GM19395 (cell line): ENCODE measurements around the gene SLC25A11.

ENCODE experiments used
- ATAC-seq: cut with Tn5 transposase; IDR thresholded peaks from one replicate; pipeline ENCODE4 v1.9.1; 2021; ENCODE audit warnings: mild to moderate bottlenecking, moderate library complexity; ENCODE audit not compliant: unreplicated experiment

SLC25A11 gene

DNA sequence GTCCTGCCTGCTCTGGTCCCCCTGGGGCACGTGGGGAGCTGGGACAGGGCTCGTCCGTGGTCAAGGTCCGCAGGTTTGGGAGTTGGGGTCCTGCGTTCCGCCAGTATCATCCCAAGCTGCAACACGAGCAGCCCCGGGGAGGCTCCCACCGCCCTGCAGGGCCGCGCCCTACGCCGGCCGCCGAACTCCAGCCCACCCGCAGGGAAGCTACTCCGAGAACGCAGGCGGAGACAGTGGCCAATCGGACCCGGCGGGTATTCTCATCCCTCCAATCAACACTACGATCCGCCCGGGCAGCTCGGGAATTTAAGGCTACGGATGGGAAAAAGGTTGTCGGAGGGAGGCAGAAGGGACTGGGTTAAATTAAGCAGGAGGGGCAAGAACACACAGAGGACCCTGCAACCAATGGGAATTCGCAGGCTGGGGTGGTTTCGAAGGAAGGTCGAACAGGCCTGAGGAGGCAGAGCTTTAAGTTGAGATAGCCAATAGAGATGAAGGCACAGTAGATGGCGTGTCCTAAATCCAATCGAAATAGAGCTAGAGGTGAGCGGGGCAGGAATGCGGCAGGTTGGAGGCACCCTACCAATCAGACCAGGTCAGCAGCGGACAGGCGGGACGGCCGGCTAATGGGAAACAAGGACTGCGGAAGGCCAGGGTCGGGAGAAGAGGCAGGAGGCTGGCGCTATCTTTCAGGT is 27.1 kb upstream of the SLC25A11 start:
- ATAC-seq: peak; percentile 83

DNA sequence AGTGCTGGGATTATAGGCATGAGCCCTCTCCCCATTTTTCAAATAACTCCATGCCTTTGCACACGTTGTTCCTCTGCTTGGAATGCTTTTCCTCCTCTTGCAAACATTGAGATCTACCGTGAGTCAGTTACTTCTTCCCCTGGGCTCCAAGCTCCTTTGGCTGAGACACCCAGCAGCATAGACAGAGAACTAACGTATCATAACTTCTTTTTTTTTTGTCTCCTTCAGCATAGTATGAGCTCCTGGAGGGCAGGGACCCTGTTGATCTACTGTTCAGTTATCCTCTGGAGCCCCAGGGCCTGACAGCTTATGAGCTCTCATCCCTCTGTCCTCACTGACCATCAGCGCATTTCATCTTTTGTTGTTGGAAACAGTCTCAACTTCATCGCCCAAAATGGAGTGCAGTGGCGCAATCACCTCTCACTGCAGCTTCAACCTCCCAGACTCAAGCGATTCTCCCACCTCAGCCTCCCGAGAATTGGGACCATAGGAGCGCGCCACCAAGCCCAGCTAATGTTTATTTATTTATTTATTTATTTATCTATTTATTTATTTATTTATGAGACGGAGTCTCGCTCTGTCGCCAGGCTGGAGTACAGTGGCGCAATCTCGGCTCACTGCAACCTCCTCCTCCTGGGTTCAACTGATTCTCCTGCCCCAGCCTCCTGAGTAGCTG is 25.6 kb upstream of the SLC25A11 start:
- ATAC-seq: no peak

DNA sequence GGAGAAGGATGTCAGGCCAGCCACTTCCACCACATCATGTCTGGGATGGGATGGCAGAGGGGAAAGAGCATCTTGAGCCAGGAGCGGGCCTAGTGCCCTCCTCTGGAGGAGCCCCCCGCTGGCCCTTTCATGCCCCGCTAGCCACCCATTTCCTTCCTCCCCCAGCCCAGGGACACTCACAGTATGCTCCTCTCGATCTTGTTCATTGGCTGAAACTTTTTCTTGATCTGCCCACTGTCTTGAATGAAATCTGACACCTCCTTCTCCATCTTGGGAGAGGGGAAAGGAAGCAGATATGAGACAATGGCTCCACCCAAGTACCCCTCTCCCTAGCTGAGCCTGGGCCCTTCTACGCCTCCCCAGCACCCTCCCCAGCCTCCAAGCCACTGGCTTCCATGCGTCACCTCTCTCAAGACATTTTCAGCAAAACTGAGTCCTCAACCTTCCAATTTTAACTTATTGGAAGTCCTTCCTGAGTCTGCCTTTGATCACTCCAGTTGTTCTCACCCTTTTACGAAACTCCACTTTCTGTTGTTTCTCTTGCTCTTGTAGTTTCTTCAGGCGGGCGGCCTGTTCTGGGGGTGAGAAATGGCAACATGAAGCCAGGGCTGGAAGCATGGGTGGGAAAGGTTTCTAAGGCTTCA is 20.6 kb upstream of the SLC25A11 start:
- ATAC-seq: no peak

DNA sequence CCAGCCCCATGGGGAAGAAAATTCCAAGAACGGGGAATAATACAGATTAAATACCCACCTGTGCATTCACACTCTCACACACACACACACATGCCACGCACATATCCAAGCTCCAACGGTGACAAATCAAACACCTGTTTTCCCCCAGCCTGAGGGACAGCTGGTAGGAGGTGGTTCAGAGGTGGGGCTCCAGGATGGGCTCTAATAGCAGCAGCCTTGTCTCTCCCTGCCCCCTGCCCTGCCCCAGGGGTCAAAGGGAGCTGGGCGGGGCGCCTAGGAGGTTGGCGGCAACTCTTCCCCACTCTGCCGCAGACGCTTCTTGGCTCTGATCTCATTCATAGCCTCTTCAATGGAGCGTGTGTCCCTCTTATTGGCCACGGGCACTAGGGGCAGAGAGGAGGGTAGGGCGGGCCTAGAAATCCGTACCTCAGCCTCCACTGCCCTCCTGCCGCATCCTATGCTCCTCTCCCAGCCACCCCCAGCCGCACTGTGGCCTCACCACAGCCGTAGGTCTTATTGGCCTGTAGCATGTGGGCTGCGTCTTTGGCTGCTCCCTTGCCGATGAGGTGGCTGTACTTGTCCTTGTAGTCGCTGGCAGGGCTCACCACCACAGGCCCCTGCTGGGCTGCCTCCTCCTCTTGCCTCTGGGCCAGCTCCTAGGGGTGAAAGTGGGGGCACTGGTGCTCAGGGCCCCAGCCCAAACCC is 19.6 kb upstream of the SLC25A11 start:
- no peak for ATAC-seq

DNA sequence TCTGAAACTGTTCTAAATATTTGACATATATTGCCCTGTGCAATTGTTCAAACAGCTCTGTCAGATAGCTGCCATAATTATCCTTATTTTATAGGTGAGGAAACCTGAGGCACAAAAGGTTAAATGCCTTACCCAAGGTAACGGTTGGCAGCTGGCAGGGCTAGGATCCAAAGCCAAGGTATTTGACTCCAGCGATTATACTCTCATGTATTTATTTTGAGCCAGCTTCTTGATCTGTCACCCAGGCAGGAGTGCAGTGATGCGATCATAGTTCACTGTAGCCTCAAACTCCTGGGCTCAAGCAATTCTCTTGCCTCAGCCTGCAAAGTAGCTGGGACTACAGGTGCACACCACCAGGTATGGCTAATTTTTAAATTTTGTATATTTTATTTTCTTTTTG is 18.3 kb upstream of the SLC25A11 start:
- ATAC-seq: no peak

DNA sequence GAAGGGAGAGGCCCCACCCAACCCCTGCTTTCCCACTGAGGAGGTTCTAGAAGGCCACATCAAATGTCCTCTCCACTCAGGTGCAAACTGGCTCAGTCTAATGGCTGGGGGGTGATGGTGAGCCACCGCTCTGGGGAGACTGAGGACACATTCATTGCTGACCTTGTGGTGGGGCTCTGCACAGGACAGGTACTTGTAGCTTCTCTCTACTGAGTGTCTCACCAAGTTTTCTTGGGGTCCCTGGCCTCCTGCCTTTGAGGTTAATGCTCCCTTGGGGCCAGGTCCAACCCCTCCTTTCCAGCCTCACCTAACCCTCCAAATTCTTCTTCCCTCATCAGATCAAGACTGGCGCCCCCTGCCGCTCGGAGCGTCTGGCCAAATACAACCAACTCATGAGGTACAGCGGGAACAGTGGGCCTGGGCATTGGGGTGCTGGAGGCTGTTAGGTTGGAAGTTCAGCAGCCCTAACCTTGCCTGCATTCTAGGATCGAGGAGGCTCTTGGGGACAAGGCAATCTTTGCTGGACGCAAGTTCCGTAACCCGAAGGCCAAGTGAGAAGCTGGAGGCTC is 16.7 kb upstream of the SLC25A11 start:
- ATAC-seq: no peak

DNA sequence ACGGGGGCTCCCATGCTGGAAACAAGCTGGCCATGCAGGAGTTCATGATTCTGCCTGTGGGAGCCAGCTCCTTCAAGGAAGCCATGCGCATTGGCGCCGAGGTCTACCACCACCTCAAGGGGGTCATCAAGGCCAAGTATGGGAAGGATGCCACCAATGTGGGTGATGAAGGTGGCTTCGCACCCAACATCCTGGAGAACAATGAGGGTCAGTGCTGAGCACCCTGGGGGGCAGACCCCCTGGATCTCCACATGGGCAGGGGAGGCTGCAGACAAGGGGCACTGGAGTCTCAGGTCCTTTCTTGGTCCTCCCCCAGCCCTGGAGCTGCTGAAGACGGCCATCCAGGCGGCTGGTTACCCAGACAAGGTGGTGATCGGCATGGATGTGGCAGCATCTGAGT is 15.2 kb upstream of the SLC25A11 start:
- no peak for ATAC-seq

DNA sequence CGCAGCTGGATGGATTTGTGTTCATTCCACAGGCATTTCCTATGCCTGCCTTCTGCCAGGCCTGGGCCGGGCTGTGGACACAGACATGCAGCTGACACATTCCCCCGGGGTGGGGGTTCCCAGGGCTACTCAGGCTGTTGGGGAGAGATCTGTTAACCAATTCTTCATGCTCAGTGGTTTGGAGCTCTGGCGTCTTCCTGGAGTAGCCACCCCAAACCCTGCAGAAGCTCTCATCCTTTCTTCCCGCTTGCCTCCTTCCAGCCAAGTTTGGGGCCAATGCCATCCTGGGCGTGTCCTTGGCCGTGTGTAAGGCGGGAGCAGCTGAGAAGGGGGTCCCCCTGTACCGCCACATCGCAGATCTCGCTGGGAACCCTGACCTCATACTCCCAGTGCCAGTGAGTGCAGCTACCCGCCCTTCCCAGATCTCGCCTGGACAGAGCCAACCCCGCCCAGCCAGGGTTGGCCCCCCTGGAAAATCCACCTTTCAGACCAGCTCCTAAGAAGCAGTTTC is 13.7 kb upstream of the SLC25A11 start:
- ATAC-seq: no peak

DNA sequence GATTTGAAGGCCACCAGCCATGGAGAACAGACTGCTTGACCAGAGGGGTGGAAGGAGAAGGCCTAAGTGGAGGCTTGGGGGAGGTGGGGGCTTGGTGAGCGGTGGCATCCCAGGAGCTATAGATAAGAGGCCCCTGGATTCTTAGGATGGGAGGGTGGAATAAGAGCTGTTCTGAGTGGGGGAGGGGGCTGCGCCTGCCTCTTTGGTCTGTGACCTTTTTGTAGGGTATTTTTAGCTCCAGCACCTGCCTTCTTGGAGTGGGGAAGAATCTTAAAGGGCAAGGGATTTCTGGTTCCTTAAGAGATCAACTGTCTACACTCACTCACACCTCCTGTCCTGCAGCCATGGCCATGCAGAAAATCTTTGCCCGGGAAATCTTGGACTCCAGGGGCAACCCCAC is 11.6 kb upstream of the SLC25A11 start:
- ATAC-seq: no peak

DNA sequence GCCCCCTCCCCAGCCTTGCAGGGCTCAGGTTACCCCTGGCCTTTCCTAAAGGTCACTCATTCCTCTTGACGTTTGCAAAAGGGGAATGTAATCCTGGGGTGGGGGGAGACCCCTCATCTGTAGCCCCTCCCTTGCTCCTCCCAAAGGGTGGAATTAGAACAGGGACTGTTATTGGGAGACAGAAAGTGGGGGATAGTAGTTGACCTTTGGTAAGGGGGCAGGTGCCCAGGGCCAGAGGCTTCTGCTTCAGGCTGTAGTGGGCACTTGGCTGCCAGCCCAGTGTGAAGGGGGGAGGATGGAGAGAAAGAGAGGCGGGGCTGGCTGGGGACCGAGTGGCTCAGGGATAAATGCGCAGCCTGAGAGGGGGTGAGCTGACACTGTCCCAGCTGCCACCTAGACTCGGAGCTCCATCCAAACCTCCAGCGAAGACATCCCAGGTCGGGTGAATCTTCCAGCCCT is 10.9 kb upstream of the SLC25A11 start, which contains the start of gene ENO3:
Gene ENO3 (plus strand): TSS at position 374 of the 459 bp plus-strand sequence. CDS start 711 bp downstream, outside the sequence.
- ATAC-seq: no peak

DNA sequence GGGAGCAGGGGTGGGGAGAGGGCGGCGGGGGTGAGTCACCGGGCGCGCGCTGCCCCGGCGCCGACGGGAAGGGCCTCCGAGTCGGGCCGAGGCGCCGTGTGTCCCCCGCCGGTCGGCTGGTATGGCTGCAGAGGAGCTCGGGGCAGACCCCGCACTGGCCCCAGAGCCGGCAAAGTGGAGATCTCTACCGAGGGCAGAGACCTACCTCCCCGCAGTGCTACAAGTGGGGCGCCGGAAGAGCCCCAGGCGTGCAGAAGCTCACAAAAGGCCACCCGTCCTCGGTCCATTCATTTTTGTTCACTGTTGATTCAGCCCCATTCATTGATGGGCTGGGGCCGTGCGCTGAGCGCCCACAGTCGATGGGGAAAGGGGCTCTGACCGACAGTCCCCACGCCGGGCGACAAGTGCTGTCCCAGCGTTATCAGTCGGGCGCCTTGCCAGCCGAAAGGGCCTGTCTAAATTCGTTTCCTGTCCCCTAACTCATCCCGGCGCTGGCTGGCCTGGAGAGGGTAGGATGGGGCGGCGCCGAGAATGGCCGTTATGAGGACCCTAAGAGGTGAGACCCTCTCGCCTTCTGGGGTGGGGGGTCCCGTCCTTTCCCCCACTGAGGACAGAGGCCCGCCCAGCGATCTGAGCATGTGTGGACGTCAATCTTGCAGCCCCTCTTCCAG is 10.4 kb upstream of the SLC25A11 start:
- ATAC-seq: no peak

DNA sequence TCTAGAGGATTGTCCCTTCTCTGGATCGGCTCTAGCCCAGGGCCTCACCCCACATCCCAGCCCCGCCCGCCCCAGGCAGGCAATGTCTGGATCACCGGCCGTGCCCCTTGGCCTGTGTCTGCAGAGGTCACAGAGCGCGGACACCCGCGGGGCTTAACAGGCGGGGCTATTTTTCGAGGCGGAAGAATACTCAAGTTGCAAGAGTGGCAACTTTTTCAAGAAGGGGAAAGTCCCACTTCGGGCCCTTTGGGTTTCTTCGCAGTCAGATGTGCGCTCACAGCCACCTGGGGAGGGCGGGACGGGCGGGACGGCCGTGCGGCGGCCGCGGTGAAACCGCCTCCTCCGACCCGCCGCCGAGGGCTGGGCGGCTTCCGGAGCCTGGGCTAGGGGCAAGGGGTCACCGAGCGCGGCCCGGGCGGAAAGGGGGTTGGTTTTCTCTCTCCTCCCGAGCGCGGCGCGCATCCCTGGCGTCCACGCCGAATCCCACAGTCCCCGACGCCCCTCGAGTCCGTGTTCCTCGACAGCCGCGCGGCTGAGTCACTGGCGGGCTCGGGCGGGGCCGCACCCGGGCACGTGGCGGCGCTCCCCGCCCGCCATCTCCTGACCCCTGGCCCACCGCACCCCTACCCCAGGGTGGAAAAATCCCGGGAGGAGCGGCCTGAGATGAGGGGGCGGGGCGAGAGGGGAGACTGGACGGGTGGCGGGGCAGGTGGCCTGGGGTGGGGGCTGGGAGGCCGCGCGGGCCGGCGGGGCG is 9.7 kb upstream of the SLC25A11 start:
- ATAC-seq: peak; percentile 35

DNA sequence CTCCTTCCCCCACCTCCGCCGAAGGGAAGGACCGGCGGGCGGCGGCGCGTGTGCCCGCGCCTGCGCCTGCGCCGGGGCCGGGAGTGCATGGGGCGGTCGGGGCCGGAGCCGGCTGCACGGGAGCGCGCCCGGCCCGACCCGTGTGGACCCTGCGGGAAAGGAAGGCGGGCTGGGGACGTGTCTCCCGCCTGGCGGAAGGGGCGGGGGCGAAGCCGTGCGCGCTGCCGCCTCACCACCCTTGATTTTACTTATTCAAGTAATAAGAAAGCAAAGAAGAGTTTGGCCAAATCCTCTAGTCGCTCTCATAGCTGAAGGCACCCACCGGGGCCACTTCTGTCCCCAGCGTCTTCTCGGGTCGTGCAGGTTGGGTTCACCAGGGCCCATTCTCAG is 9.1 kb upstream of the SLC25A11 start:
- peak; percentile 37 for ATAC-seq

DNA sequence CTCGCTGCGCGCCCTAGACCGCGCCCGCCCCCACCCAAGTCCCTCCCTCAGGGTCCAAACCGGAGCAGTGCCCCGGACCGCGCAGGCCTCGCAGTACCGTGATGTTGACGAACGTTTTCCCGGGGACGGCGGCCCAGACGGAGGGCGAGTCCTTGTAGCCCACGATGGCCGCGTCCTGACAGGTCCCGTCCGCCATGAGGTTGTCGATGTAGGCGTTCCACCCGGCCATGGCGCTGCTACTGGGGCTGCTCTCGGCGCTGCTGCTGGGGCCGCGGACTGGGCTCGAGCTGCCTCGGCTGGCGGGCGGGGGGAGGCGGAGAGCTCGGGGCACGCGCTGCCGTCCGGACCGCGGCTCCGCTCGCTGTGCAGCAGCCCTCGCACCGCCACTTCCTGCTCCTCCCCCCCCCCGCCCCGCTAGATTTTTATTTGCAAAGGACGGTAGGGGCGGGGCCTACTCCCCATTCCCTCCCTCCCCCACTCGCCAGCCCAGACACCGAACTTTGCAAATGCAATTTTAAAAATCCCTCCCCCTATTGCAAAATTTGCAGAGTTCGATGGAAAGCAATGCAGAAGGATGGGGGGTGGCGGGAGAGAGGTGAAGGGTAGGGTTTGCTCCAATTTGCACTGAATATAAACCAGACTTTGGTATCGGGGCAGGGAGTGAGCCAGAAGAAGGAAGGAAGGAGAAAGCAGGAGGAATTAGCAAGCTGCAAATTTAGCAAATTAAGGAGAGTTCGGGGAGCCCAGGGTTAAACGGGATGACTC is 8.5 kb upstream of the SLC25A11 start, which contains the start of gene PFN1:
Gene PFN1 (minus strand): TSS at position 365 of the 765 bp plus-strand sequence. CDS start 136 bp downstream, at position 229.
- ATAC-seq: no peak

DNA sequence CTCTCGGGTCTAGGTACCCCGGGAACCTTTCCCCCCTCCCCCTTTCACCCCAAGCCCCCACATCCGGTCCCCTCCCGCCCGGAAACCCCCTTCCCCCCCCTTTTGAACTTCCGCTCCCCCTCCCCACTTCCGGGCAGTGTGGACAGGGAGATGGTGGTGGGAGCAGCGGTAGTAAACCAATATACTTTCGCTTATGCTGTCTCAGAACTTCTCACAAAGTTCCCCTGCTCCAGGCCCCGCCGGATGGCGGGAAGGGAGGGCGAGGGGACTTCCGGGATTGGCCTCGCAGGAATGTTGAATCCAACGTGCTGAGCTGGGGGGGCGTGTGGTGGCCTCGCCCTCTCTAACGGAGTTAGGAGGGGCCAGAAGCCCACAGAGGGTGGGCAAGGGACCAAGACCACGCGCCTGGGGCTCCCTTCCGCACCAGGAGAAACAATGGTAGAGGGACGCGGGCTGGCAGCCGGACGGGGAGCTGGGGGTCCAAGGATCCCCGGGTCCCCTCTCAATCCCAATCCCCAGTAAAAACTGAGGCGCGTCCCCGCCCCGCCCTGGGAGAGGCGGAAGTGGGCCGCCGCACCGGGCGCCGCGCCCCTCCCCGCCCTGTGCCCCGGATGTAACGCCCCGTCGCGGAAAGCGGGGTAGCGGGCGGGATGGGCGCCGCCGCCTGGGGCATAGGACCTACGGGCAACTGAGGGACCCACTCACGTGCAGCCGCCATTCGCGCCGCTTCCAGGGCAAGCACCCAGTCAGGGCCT is 7.7 kb upstream of the SLC25A11 start:
- no peak for ATAC-seq

DNA sequence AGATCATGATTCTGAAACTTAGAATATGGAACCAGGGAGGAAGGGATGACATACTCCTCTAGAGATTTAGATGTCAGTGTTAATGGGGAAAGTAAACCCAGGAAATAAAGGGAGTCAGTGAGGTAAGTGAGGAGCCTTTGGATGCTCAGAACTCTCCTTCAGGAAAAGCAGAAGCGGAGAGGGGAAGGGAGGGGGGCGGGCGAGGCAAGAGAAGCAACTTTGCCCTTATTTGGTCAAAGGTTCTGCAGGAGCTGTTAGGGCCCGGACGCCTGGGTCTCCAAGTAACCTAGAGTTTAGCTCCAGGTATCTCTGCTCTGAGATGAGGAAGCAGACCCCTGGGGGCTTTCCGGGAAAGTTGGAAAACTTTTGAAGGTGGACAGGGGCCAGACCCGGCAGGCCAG is 7.2 kb upstream of the SLC25A11 start:
- ATAC-seq: no peak

DNA sequence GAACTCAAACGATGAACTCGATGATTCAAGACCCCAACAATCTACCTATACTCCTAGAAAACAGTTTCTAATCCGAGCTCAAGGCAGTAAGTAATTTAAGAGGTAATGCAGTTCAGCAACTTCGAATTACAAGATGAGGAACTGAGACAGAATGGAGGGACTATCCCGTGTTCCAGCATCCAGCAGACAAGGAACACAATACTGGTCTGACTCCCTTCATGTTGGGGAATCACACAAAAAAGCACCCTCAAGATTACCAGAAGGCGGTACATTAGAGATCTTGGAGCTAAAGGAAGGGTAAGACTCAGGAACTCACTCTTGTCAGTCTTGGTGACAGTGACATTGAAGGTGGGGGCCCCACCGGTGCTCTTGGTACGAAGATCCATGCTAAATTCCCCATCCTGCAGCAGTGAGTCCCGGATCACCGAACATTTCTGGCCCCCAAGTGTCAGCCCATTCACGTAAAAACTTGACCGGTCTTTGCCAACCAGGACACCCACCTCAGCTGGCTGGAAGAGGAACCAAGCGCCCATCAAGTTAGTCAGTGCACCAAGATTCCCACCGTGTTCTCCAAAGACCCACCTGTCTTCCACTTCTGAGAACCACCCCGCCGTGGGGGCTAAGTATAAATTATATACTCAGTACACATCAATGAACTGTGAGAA is 6.6 kb upstream of the SLC25A11 start:
- ATAC-seq: no peak

DNA sequence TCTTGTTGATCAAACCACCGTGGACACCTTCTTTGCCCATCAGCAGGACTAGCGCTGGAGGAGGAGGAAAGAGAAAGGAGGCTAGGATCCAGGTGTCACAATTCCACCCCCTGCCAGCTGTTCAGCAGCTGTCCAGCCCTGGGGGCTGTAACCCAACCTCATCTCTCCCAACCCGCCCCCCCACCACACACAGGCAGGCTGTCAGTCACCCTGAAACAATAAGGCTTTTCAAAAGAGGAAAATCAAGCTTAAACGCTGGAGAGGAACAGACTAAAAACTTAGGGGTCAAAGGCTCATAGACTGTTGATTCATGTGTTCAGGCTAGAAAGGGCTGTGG is 6.1 kb upstream of the SLC25A11 start:
- no peak for ATAC-seq
